GM12878 (cell line): Measurements from ENCODE around the gene SPACDR. TPM values are rescaled to one million over a fixed set of nuclear protein-coding genes. Genes with fewer than 3 reads are reported as not detected.
A peak's percentile ranks its signal among the peaks of the same experiment; 100 is the strongest.

Experiments used
- ATAC-seq: fragments of 200-7000 bp; cut with Tn5 transposase; 3 replicates; pipeline ENCODE4 v1.9.1; 2020; ENCODE audit warnings: mild to moderate bottlenecking, moderate library complexity
- BruUV-seq: library from RNA; stranded (reverse); fragments of 400-500 nt; replicated peaks from 2 replicates; lab custom pipeline; 2021; lab: Mats Ljungman, UMichigan
- CTCF ChIA-PET: fragments of 300-600 bp; sonication (Branson Sonifier 250); formaldehyde crosslinking; extraction: SDS; loops from one replicate; lab custom pipeline; 2021; ENCODE audit warnings: inconsistent platforms; lab: Yijun Ruan, JAX
- POLR2A ChIA-PET: fragments of 350-600 bp; formaldehyde crosslinking; extraction: SDS; loops from one replicate; lab custom pipeline; 2021; ENCODE audit warnings: inconsistent platforms; lab: Charles Lee
- RAD21 ChIA-PET: fragments of 300-600 bp; sonication (Branson Sonifier 250); formaldehyde crosslinking; loops from one replicate; lab custom pipeline; 2023; ENCODE audit warnings: antibody characterized with exemption; ENCODE audit not compliant: unreplicated experiment; lab: Charles Lee
- SMC1A ChIA-PET: fragments of 300-600 bp; sonication (Branson Sonifier 250); formaldehyde crosslinking; loops from one replicate; lab custom pipeline; 2023; ENCODE audit not compliant: unreplicated experiment, uncharacterized antibody; lab: Charles Lee
- DNase-seq: peaks from one replicate; pipeline ENCODE4 v3.0.0-alpha.2; 2011; ENCODE audit warnings: low read depth, low spot score
- FAIRE-seq: peaks from 3 replicates; lab custom pipeline; 2011; peaks lifted over from hg19 to GRCh38; lab: Jason Lieb, UNC
- H2AFZ ChIP-seq: 2 replicates; pipeline ENCODE4 v1.6.0; 2011; ENCODE audit warnings: low read depth, low read length, control low read depth; ENCODE audit not compliant: control insufficient read depth
- H3K27ac ChIP-seq: 2 replicates; pipeline ENCODE4 v1.5.1; 2011; ENCODE audit warnings: control low read depth; ENCODE audit not compliant: control insufficient read depth, insufficient read depth
- H3K27me3 ChIP-seq, 2 experiments: replicated peaks in 1 of 2; 2 replicates each; pipeline versions ENCODE4 v1.6.0 to v1.6.1; 2011; ENCODE audit warnings: low read length in 1 of 2; ENCODE audit not compliant: control insufficient read depth in 2 of 2, insufficient read depth in 2 of 2
- H3K36me3 ChIP-seq, 2 experiments: 2 replicates each; pipeline ENCODE4 v1.5.1; 2011; ENCODE audit warnings: low read length in 1 of 2; ENCODE audit not compliant: control insufficient read depth in 2 of 2, insufficient read depth in 2 of 2
- H3K4me1 ChIP-seq: 2 replicates; pipeline ENCODE4 v1.6.1; 2011; ENCODE audit warnings: mild to moderate bottlenecking, low read length, moderate library complexity, mixed read lengths; ENCODE audit not compliant: control insufficient read depth, insufficient read depth
- H3K4me2 ChIP-seq: 2 replicates; pipeline ENCODE4 v1.6.0; 2011; ENCODE audit warnings: control low read depth; ENCODE audit not compliant: control insufficient read depth, insufficient read depth
- H3K4me3 ChIP-seq: fragments of 200-600 bp; sonication (generic); 2 replicates; pipeline ENCODE4 v1.5.1; 2016
- H3K79me2 ChIP-seq: 2 replicates; pipeline ENCODE4 v1.6.0; 2011; ENCODE audit warnings: low read length; ENCODE audit not compliant: control insufficient read depth, insufficient read depth
- H3K9ac ChIP-seq: 2 replicates; pipeline ENCODE4 v1.8.0; 2011; ENCODE audit warnings: low read length, control low read depth, mixed read lengths; ENCODE audit not compliant: control insufficient read depth, insufficient read depth
- H3K9me3 ChIP-seq: replicated peaks from 3 replicates; pipeline ENCODE4 v1.5.1; 2011; ENCODE audit warnings: mild to moderate bottlenecking, low read length; ENCODE audit not compliant: control insufficient read depth, insufficient read depth
- H4K20me1 ChIP-seq: 2 replicates; pipeline ENCODE4 v1.6.0; 2011; ENCODE audit not compliant: control insufficient read depth, insufficient read depth
- BHLHE40 ChIP-seq, 2 experiments: fragments of 450-650 bp in 1 of 2; IDR thresholded peaks; 2 replicates each; pipeline ENCODE4 v1.6.1; 2011 to 2017; ENCODE audit warnings: low read depth in 2 of 2, borderline replicate concordance in 1 of 2, improper control_type of control experiment in 1 of 2, low read length in 1 of 2, mild to moderate bottlenecking in 1 of 2
- CHD1 ChIP-seq: IDR thresholded peaks from 2 replicates; pipeline ENCODE4 v1.6.1; 2012; ENCODE audit warnings: low read depth, low read length, improper control_type of control experiment
- CREB1 ChIP-seq: IDR thresholded peaks from 2 replicates; pipeline ENCODE4 v1.6.1; 2012; ENCODE audit warnings: low read depth, mild to moderate bottlenecking, inconsistent platforms
- CTCF ChIP-seq, 3 experiments: IDR thresholded peaks in 2 of 3; conservative IDR thresholded peaks in 1 of 3; 2 replicates each; pipeline ENCODE4 v1.5.1; 2011; ENCODE audit warnings: low read depth in 3 of 3, low read length in 3 of 3, mild to moderate bottlenecking in 3 of 3, control low read depth in 2 of 3, moderate library complexity in 2 of 3, inconsistent platforms in 1 of 3, mixed read lengths in 1 of 3; ENCODE audit not compliant: control insufficient read depth in 2 of 3, insufficient read depth in 1 of 3; ENCODE audit errors: extremely low read depth in 1 of 3
- NR2C2 ChIP-seq: IDR thresholded peaks from 2 replicates; pipeline ENCODE4 v1.6.1; 2011; ENCODE audit warnings: borderline replicate concordance, low read depth; ENCODE audit not compliant: control insufficient read depth, insufficient read length
- POLR2A ChIP-seq: IDR thresholded peaks from 2 replicates; pipeline ENCODE4 v1.6.1; 2011; ENCODE audit warnings: low read depth, mild to moderate bottlenecking, low read length
- RAD21 ChIP-seq: IDR thresholded peaks from 2 replicates; pipeline ENCODE4 v1.6.1; 2011; ENCODE audit warnings: mild to moderate bottlenecking, low read depth, low read length, moderate library complexity; ENCODE audit not compliant: insufficient read depth
- WGBS: methylation state at CpG from one replicate; pipeline ENCODE4 v1.1.6; 2016; ENCODE audit warnings: low lambda C conversion rate; ENCODE audit not compliant: insufficient replicate concordance, insufficient coverage; ENCODE audit errors: missing lambda C conversion rate; 5-methylcytosine and 5-hydroxymethylcytosine counted together
- in situ Hi-C: fragments of 300-500 bp; cut with MboI; formaldehyde crosslinking; loops from 9 replicates; pipeline ENCODE4 v1.14.3; 2018; ENCODE audit warnings: mixed read lengths
- intact Hi-C: fragments of 100-400 bp; cut with micrococcal nuclease; formaldehyde crosslinking; loops from one replicate; pipeline ENCODE4 v1.14.2; 2022; ENCODE audit not compliant: unreplicated experiment
- polyA plus RNA-seq, 11 experiments: library from polyadenylated mRNA; depleted of rRNA in 4 of 11; unstranded in 6 of 11; stranded (reverse) in 5 of 11; fragments of >200 nt; fragmentation: Nextera tagmentation in 4 of 11; fragmentation: Illumina TruSeq in 1 of 11; extraction: Ambion mirVana in 4 of 11; extraction: Trizol in 1 of 11; gene quantifications; 1 replicate in 1 of 11; 2 replicates in 10 of 11; pipeline versions ENCODE4 v1.2.1 to v1.2.3, GENCODE V29; 2011 to 2016; ENCODE audit warnings: inconsistent platforms in 2 of 11, missing spikeins in 2 of 11, low read depth in 1 of 11
- total RNA-seq, 4 experiments: library from RNA; depleted of rRNA in 3 of 4; stranded (reverse); fragments of >200 nt in 3 of 4; fragmentation: Illumina TruSeq in 1 of 4; extraction: Trizol in 1 of 4; gene quantifications; 2 replicates each; pipeline versions ENCODE4 v1.2.1 to v1.2.3, GENCODE V29; 2013 to 2021
- TF ChIP-seq, protein P1 (sequence below): fragments of 150-350 bp; IDR thresholded peaks from 2 replicates; pipeline ENCODE4 v1.6.1; 2014; ENCODE audit warnings: mild to moderate bottlenecking, low read depth, low read length

Gene SPACDR
- total and polyA plus RNA-seq, 10 of the 15 experiments (the other 5 are each of a cell fraction or from before 2014, with no cell fraction given) = 0.18 to 1.5 (median 0.63) TPM

GRCh38 chr7:100493476-100494264 lies 29.6 kb upstream of the SPACDR start:
- in situ Hi-C loops = no loop called here
- Histone ChIP-seq H3K4me2 (peak overlapping the region; percentile 86; the same call in 1 of the 2 replicates), H3K27me3 (no peaks in the 10 kb centered on the region), H3K4me3 (peak overlapping the region; percentile 53), H3K9ac (peak overlapping the region; percentile 0; the same call in 1 of the 2 replicates), H3K9me3 (no peaks in the 10 kb centered on the region), H3K27ac (no peak overlapping the region), H3K36me3 (no peaks in the 10 kb centered on the region), H3K79me2 (no peaks in the 10 kb centered on the region), H4K20me1 (no peaks in the 10 kb centered on the region), H3K4me1 (0 out of 2 replicates have a peak, but pooled peaks cover 4% of the 10 kb centered on the region), H2AFZ (peak overlapping the region; percentile 59)
- POLR2A ChIA-PET = no interaction called here
- DNase-seq = no peak
- FAIRE-seq = no peak
- no TSS peak for BruUV-seq
- WGBS = 30% methylated on average over 18 of the region's 56 CpGs
- intact Hi-C loops = no loop called here
- ATAC-seq = peak; percentile 82
- SMC1A ChIA-PET = interaction anchor here (1.1 to 2.8 kb wide), 6 partner anchors 9 to 68 kb away, joined by 3 to 14 read pairs (median 4); no protein-coding TSS in a partner anchor
- RAD21 ChIA-PET = interaction anchor here (1.0 to 1.5 kb wide), 2 partner anchors 16 to 66 kb away, joined by 3 to 8 read pairs; no protein-coding TSS in a partner anchor
- CTCF ChIA-PET = interaction anchor here (0.6 to 3.2 kb wide), 5 partner anchors 10 to 66 kb away, joined by 3 to 15 read pairs (median 4); partner anchors contain the start of gene NYAP1
- no peak for TF ChIP-seq NR2C2
- TF ChIP-seq CTCF (IDR thresholded peaks at IDR 0.05 in 2 of 3, conservative IDR thresholded peaks at IDR 0.05 in 1 of 3; ENCODE audit: control insufficient read depth in 2 of 3, extremely low read depth in 1 of 3, insufficient read depth in 1 of 3, low read depth in 3 of 3, low read length in 3 of 3) = peak in 2 of 3 experiments; percentile 16 to 37; a peak in 3 of 6 replicates
- no peak for TF ChIP-seq CHD1
- 0 out of 2 replicates have a peak, but pooled peaks have one; percentile 11 for TF ChIP-seq CREB1
- TF ChIP-seq BHLHE40 (IDR thresholded peaks at IDR 0.05; ENCODE audit: borderline replicate concordance in 1 of 2, low read depth in 2 of 2, low read length in 1 of 2) = peak in 1 of 2 experiments; percentile 29; a peak in 1 of 4 replicates
- peak; percentile 43; the same call in 1 of the 2 replicates for TF ChIP-seq RAD21
- TF ChIP-seq, protein P1, sequence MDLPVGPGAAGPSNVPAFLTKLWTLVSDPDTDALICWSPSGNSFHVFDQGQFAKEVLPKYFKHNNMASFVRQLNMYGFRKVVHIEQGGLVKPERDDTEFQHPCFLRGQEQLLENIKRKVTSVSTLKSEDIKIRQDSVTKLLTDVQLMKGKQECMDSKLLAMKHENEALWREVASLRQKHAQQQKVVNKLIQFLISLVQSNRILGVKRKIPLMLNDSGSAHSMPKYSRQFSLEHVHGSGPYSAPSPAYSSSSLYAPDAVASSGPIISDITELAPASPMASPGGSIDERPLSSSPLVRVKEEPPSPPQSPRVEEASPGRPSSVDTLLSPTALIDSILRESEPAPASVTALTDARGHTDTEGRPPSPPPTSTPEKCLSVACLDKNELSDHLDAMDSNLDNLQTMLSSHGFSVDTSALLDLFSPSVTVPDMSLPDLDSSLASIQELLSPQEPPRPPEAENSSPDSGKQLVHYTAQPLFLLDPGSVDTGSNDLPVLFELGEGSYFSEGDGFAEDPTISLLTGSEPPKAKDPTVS = no peak
- TF ChIP-seq POLR2A = peak; percentile 27; the same call in 1 of the 2 replicates
